AG04450 (cell line): ENCODE data around the gene FBN1. TPM values are rescaled to one million over a fixed set of nuclear protein-coding genes. Genes with fewer than 3 reads are reported as not detected.

ENCODE experiments used
- CTCF ChIA-PET: fragments of 300-600, 350-600 bp; formaldehyde crosslinking; extraction: SDS; loops from one replicate; lab custom pipeline; 2022; ENCODE audit warnings: antibody characterized with exemption, inconsistent platforms; lab: Charles Lee
- POLR2A ChIA-PET: fragments of 350-600 bp; formaldehyde crosslinking; extraction: SDS; loops from one replicate; lab custom pipeline; 2021; ENCODE audit warnings: antibody characterized with exemption, inconsistent platforms; lab: Yijun Ruan, JAX
- DNase-seq: peaks from one replicate; pipeline ENCODE4 v3.0.0-alpha.2; 2011; ENCODE audit warnings: low read depth, low spot score
- H3K27ac ChIP-seq: one replicate; pipeline ENCODE4 v1.5.1; 2012; ENCODE audit warnings: low read depth, low read length, control low read depth
- H3K27me3 ChIP-seq: one replicate; pipeline ENCODE4 v1.6.0; 2012; ENCODE audit warnings: low read length; ENCODE audit not compliant: control insufficient read depth, insufficient read depth
- H3K4me3 ChIP-seq: 2 replicates; pipeline ENCODE4 v1.5.1; 2011; ENCODE audit warnings: mild to moderate bottlenecking, low read depth, low read length, control low read depth
- H3K9me3 ChIP-seq: 2 replicates; pipeline ENCODE4 v1.5.1; 2012; ENCODE audit warnings: low read length; ENCODE audit not compliant: control insufficient read depth, insufficient read depth
- polyA plus RNA-seq: library from polyadenylated mRNA; depleted of rRNA; stranded (reverse); fragments of >200 nt; gene quantifications from 2 replicates; pipeline ENCODE4 v1.2.3, GENCODE V29; 2011
- TF ChIP-seq, protein P1 (sequence below): IDR thresholded peaks from 2 replicates; pipeline ENCODE4 v1.5.1; 2011; ENCODE audit warnings: low read depth, low read length, control low read depth, inconsistent platforms

The FBN1 gene
- polyA plus RNA-seq, 1 experiment: 530 TPM

DNA sequence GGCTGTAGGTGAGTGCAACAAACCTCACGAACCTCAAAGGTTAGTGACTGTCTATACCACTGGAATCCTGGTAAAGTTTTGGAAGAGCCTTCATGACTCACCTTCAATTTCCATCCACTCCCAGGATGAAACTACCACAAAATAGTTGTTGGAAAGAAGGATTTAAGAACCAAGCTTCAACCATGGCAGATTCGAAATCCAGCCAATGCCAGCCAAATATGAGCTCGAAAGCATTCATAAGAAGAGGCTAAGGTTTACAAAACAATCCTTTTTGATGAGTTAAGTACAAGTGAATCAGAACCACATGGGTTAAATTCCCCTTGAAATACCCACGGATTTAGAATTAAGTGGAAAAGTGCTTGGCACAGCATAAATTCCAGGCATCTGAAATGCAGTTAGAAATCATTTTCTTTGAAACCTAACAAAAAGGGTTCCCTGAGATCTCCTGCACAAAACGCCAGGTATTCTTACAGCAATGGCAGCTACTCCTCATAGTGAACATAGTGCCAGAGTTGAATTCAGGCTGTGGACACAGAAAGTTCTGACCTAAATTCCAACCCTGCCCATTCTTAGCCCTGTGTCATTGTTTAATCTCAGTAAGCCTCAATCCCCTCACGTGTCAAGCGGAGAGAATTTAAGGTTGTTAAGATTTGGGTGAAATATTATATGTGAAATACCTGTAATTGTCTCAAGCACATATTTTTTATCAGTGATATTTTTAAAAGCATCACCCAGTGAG lies 89.2 kb downstream of the FBN1 start:
- no peak for DNase-seq

DNA sequence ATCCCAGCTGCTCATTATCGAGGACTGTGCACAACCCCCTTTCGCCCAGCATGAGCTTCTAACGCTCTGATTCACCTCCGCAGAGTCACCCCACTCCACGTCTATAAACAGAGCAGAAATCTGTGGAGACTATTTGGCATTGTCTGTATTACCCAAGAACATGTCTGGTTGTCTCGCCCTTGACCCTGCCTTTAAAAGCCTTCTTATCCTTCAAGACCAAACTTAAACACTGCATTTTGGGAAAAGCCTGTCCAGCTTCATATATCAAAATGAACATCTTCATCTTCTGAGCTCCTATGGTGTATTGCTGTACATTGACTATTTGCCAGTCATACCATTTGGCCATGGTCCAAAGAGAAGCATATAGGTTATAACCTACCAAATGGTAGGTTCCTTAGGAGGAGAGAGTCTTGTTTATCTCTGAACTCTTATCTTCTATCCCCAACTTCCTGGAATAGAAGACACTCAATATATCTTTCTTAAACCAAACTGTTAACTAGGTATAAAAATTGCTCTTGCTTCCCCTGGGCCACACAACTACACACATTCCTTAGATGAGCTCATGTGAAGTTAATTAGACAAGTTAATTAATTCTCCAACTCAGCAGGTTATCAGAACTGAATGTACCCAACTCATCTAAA lies 90.1 kb downstream of the FBN1 start:
- ChIA-PET CTCF (no interaction called here), POLR2A (interaction anchor here (0.9 kb wide), 1 partner anchor 14 kb away, joined by 3 read pairs; no protein-coding TSS in a partner anchor)
- Histone ChIP-seq H3K4me3 (no peak overlapping the region), H3K27me3 (no peaks in the 10 kb centered on the region), H3K27ac (no peak overlapping the region), H3K9me3 (no peaks in the 10 kb centered on the region)
- TF ChIP-seq, protein P1, sequence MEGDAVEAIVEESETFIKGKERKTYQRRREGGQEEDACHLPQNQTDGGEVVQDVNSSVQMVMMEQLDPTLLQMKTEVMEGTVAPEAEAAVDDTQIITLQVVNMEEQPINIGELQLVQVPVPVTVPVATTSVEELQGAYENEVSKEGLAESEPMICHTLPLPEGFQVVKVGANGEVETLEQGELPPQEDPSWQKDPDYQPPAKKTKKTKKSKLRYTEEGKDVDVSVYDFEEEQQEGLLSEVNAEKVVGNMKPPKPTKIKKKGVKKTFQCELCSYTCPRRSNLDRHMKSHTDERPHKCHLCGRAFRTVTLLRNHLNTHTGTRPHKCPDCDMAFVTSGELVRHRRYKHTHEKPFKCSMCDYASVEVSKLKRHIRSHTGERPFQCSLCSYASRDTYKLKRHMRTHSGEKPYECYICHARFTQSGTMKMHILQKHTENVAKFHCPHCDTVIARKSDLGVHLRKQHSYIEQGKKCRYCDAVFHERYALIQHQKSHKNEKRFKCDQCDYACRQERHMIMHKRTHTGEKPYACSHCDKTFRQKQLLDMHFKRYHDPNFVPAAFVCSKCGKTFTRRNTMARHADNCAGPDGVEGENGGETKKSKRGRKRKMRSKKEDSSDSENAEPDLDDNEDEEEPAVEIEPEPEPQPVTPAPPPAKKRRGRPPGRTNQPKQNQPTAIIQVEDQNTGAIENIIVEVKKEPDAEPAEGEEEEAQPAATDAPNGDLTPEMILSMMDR: no peak
- no peak for DNase-seq

More for the DNA sequence above, 89.2 kb downstream of the FBN1 start:
- no peaks in the 10 kb centered on the region for H3K27me3 ChIP-seq
- no peaks in the 10 kb centered on the region for H3K9me3 ChIP-seq
- TF ChIP-seq, protein P1: no peak
- H3K27ac ChIP-seq: no peak overlapping the region
- CTCF ChIA-PET: no interaction called here
- POLR2A ChIA-PET: interaction anchor here (0.6 kb wide), 1 partner anchor 74 kb away, joined by 3 read pairs; no protein-coding TSS in a partner anchor
- H3K4me3 ChIP-seq: no peak overlapping the region

DNA sequence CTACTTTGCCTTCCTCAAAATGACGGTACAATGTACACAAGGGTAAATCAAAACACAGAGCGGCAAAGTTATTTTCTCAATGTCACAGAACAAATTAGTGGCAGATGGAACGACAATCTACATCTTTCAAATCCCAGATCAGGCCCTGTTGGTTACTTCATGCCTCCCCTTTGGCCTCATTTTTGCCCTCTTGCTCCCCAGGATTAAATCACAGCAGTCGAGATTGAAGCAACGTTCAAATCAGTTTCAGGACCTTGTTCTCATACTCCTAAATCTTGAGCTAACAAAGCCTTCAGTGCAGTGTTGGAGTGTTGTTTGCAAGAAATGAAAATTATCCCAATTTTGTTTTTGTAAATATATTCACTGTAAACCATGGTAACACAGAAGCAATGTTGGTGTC lies 91.4 kb downstream of the FBN1 start:
- POLR2A ChIA-PET: interaction anchor here (1.6 kb wide), 1 partner anchor 60 kb away, joined by 3 read pairs; no protein-coding TSS in a partner anchor
- H3K27ac ChIP-seq: peak overlapping the region; percentile 57

GRCh38 chr15:48553559-48553958 lies 92.0 kb downstream of the FBN1 start:
- H3K4me3 ChIP-seq: no peak overlapping the region
- H3K27ac ChIP-seq: no peak overlapping the region
- no peak for DNase-seq
- H3K9me3 ChIP-seq: no peaks in the 10 kb centered on the region
- POLR2A ChIA-PET: interaction anchor here (1.6 kb wide), 1 partner anchor 60 kb away, joined by 3 read pairs; no protein-coding TSS in a partner anchor
- CTCF ChIA-PET: no interaction called here
- TF ChIP-seq, protein P1: no peak
- no peaks in the 10 kb centered on the region for H3K27me3 ChIP-seq

More for the DNA sequence above, 91.4 kb downstream of the FBN1 start:
- DNase-seq: no peak
- TF ChIP-seq, protein P1: no peak
- no peaks in the 10 kb centered on the region for H3K9me3 ChIP-seq
- CTCF ChIA-PET: no interaction called here
- H3K4me3 ChIP-seq: no peak overlapping the region
- H3K27me3 ChIP-seq: no peaks in the 10 kb centered on the region
